Endothelial cell of umbilical vein (primary cell): ENCODE results near the gene OR51D1. TPM values are rescaled to one million over a fixed set of nuclear protein-coding genes. Genes with fewer than 3 reads are reported as not detected.

Experiments
- BruUV-seq: library from RNA; stranded (reverse); fragments of 400-500 nt; replicated peaks from 2 replicates; lab custom pipeline; 2021; lab: Mats Ljungman, UMichigan
- CTCF ChIA-PET: fragments of 300-600, 350-600 bp; sonication (Branson Sonifier 250); formaldehyde crosslinking; loops from one replicate; lab custom pipeline; 2021; ENCODE audit warnings: antibody characterized with exemption, inconsistent platforms; lab: Charles Lee
- POLR2A ChIA-PET: fragments of 300-600, 350-600 bp; sonication (Branson Sonifier 250); formaldehyde crosslinking; loops from one replicate; lab custom pipeline; 2021; ENCODE audit warnings: antibody characterized with exemption, inconsistent platforms; lab: Charles Lee
- DNase-seq: peaks from one replicate; pipeline ENCODE4 v3.0.0-alpha.2; 2011; ENCODE audit warnings: low read depth, low spot score
- FAIRE-seq: peaks from 2 replicates; lab custom pipeline; 2011; peaks lifted over from hg19 to GRCh38; lab: Jason Lieb, UNC
- H2AFZ ChIP-seq: 2 replicates; pipeline ENCODE4 v1.6.0; 2012; ENCODE audit warnings: low read depth, low read length, control low read depth, inconsistent platforms
- H3K27ac ChIP-seq: 2 replicates; pipeline ENCODE4 v1.5.1; 2011; ENCODE audit warnings: low read depth, mild to moderate bottlenecking, control low read depth, low read length, moderate library complexity; ENCODE audit not compliant: insufficient read depth
- H3K27me3 ChIP-seq, 2 experiments: 2 replicates each; pipeline versions ENCODE4 v1.6.0 to v1.6.1; 2011; ENCODE audit warnings: low read length in 2 of 2, mixed read lengths in 1 of 2; ENCODE audit not compliant: control insufficient read depth in 2 of 2, insufficient read depth in 2 of 2
- H3K36me3 ChIP-seq, 2 experiments: 2 replicates in 1 of 2; 3 replicates in 1 of 2; pipeline ENCODE4 v1.5.1; 2011; ENCODE audit warnings: low read length in 2 of 2, mild to moderate bottlenecking in 1 of 2, moderate library complexity in 1 of 2; ENCODE audit not compliant: control insufficient read depth in 2 of 2, insufficient read depth in 2 of 2; ENCODE audit errors: extremely low read depth in 1 of 2
- H3K4me1 ChIP-seq: 3 replicates; pipeline ENCODE4 v1.5.1; 2011; ENCODE audit warnings: mild to moderate bottlenecking, low read length; ENCODE audit not compliant: control insufficient read depth, insufficient read depth; ENCODE audit errors: extremely low read depth
- H3K4me2 ChIP-seq: 2 replicates; pipeline ENCODE4 v1.6.1; 2011; ENCODE audit warnings: low read length, control low read depth, mixed read lengths; ENCODE audit not compliant: insufficient read depth
- H3K4me3 ChIP-seq, 3 experiments: fragments of 200-600 bp in 1 of 3; sonication (generic), shearing (Covaris generic) in 1 of 3; replicated peaks in 1 of 3; 2 replicates each; pipeline ENCODE4 v1.5.1; 2011 to 2016; ENCODE audit warnings: control low read depth in 3 of 3, low read length in 3 of 3, mild to moderate bottlenecking in 2 of 3, inconsistent platforms in 1 of 3, low read depth in 1 of 3, moderate library complexity in 1 of 3; ENCODE audit not compliant: insufficient read depth in 1 of 3
- H3K79me2 ChIP-seq: 2 replicates; pipeline ENCODE4 v1.6.0; 2012; ENCODE audit warnings: low read length, inconsistent platforms; ENCODE audit not compliant: control insufficient read depth, insufficient read depth
- H3K9ac ChIP-seq: replicated peaks from 2 replicates; pipeline ENCODE3; 2011; ENCODE audit warnings: low read length, control low read depth; ENCODE audit not compliant: insufficient read depth; ENCODE audit errors: extremely low read depth
- H3K9me1 ChIP-seq: replicated peaks from 3 replicates; pipeline ENCODE4 v1.6.0; 2011; ENCODE audit warnings: mild to moderate bottlenecking, low read length; ENCODE audit not compliant: control insufficient read depth, insufficient read depth; ENCODE audit errors: extremely low read depth
- H3K9me3 ChIP-seq: replicated peaks from 2 replicates; pipeline ENCODE4 v1.5.1; 2012; ENCODE audit warnings: low read length, inconsistent platforms; ENCODE audit not compliant: control insufficient read depth, insufficient read depth
- H4K20me1 ChIP-seq: replicated peaks from 2 replicates; pipeline ENCODE3; 2011; ENCODE audit warnings: mild to moderate bottlenecking, low read length; ENCODE audit not compliant: control insufficient read depth, insufficient read depth; ENCODE audit errors: extremely low read depth
- CTCF ChIP-seq, 2 donors: IDR thresholded peaks; 1 replicate in 1 of 2; 2 replicates in 1 of 2; pipeline ENCODE4 v1.5.1; 2011; ENCODE audit warnings: low read length in 2 of 2, mild to moderate bottlenecking in 2 of 2, moderate library complexity in 2 of 2, control low read depth in 1 of 2, inconsistent platforms in 1 of 2, low read depth in 1 of 2; ENCODE audit not compliant: insufficient read depth in 1 of 2; ENCODE audit errors: extremely low read depth in 1 of 2
- EZH2 ChIP-seq: IDR thresholded peaks from 2 replicates; pipeline ENCODE4 v1.6.1; 2012; ENCODE audit warnings: borderline replicate concordance, low read depth, mild to moderate bottlenecking, moderate library complexity, low read length, inconsistent platforms; ENCODE audit not compliant: severe bottlenecking
- FOS ChIP-seq: IDR thresholded peaks from 2 replicates; pipeline ENCODE4 v1.6.1; 2011; ENCODE audit warnings: mild to moderate bottlenecking, low read length, moderate library complexity, borderline replicate concordance; ENCODE audit not compliant: insufficient read depth
- GATA2 ChIP-seq: IDR thresholded peaks from 2 replicates; pipeline ENCODE4 v1.7.0; 2011; ENCODE audit warnings: low read depth, mild to moderate bottlenecking, moderate library complexity, mixed read lengths, low read length; ENCODE audit not compliant: insufficient read length, insufficient read depth
- JUN ChIP-seq: IDR thresholded peaks from 2 replicates; pipeline ENCODE4 v1.6.1; 2011; ENCODE audit warnings: borderline replicate concordance, low read depth; ENCODE audit not compliant: insufficient read length, insufficient read depth
- MAX ChIP-seq: IDR thresholded peaks from 2 replicates; pipeline ENCODE4 v1.6.1; 2011; ENCODE audit not compliant: insufficient read depth, insufficient read length
- MYC ChIP-seq: IDR thresholded peaks from one replicate; pipeline ENCODE4 v1.6.1; 2011; ENCODE audit warnings: mild to moderate bottlenecking, low read depth, low read length
- POLR2A ChIP-seq: IDR thresholded peaks from 2 replicates; pipeline ENCODE4 v1.6.1; 2012; ENCODE audit warnings: low read depth, mild to moderate bottlenecking, control low read depth, low read length
- POLR2AphosphoS5 ChIP-seq: IDR thresholded peaks from 2 replicates; pipeline ENCODE4 v1.6.1; 2012; ENCODE audit warnings: low read depth, mild to moderate bottlenecking, control low read depth, low read length, moderate library complexity; ENCODE audit not compliant: insufficient read depth
- dilution Hi-C: fragments of 300-500 bp; cut with MboI; formaldehyde crosslinking; loops from one replicate; pipeline ENCODE4 v1.15.0; 2019; ENCODE audit warnings: low sequenced_read_pairs; ENCODE audit not compliant: extremely low pct_ligation_motif_present
- intact Hi-C: fragments of 100-400 bp; cut with micrococcal nuclease; formaldehyde crosslinking; loops from one replicate; pipeline ENCODE4 v1.10.0; 2022
- polyA plus RNA-seq, 4 experiments: library from polyadenylated mRNA; depleted of rRNA in 3 of 4; stranded (reverse) in 3 of 4; unstranded in 1 of 4; fragments of >200 nt; gene quantifications; 2 replicates each; pipeline versions ENCODE4 v1.2.1 to v1.2.3, GENCODE V29; 2011 to 2012; ENCODE audit warnings: missing spikeins in 1 of 4
- total RNA-seq: library from RNA; stranded (reverse); gene quantifications from 2 replicates; pipeline ENCODE4 v1.2.3, GENCODE V29; 2021

Gene OR51D1
- total and polyA plus RNA-seq, 2 donors (not counting 3 experiments of a cell fraction or from before 2014, with no cell fraction given) = not detected

- Histone ChIP-seq H4K20me1 (no peaks in the 10 kb centered on the region), H2AFZ (no peak overlapping the region), H3K27ac (no peak overlapping the region), H3K27me3 (no peaks in the 10 kb centered on the region), H3K9ac (no peak overlapping the region), H3K36me3 (no peaks in the 10 kb centered on the region), H3K4me1 (no peaks in the 10 kb centered on the region), H3K79me2 (no peaks in the 10 kb centered on the region), H3K4me3 (no peak overlapping the region), H3K9me3 (no peaks in the 10 kb centered on the region), H3K4me2 (no peak overlapping the region), H3K9me1 (no peaks in the 10 kb centered on the region)
- BruUV-seq = no TSS peak
- POLR2A ChIA-PET = no interaction called here
- TF ChIP-seq EZH2 (no peak), POLR2AphosphoS5 (no peak), FOS (no peak), CTCF (IDR thresholded peaks at IDR 0.05; ENCODE audit: extremely low read depth in 1 of 2, insufficient read depth in 1 of 2, low read depth in 1 of 2, low read length in 2 of 2) (no peak), MAX (no peak), GATA2 (no peak), MYC (no peak), POLR2A (no peak), JUN (no peak)
- CTCF ChIA-PET = interaction anchor here (5.5 kb wide), 1 partner anchor 11 kb away, joined by 32 read pairs; the partner anchor contains the start of gene OR51D1
- dilution Hi-C loops (no loop called here), intact Hi-C loops (no loop called here)
- DNase-seq = no peak
- FAIRE-seq = no peak
Observed at GRCh38 chr11:4647766-4648165, 10.5 kb downstream of the OR51D1 start.
